HCT116 (cell line): ENCODE results near the gene SERPINA3. TPM values are rescaled to one million over a fixed set of nuclear protein-coding genes. Genes with fewer than 3 reads are reported as not detected.

ENCODE experiments used
- ATAC-seq: fragments of 200-7000 bp; cut with Tn5 transposase; 2 replicates; pipeline ENCODE4 v1.9.1; 2020; ENCODE audit warnings: mild to moderate bottlenecking, moderate library complexity
- BruUV-seq: library from RNA; stranded (reverse); fragments of 400-500 nt; replicated peaks from 2 replicates; lab custom pipeline; 2021; lab: Mats Ljungman, UMichigan
- CTCF ChIA-PET: fragments of 300-600 bp; sonication (Branson Sonifier 250); formaldehyde crosslinking; loops from one replicate; lab custom pipeline; 2021; ENCODE audit warnings: antibody characterized with exemption; lab: Charles Lee
- POLR2A ChIA-PET: fragments of 300-600, 350-600 bp; sonication (Branson Sonifier 250); formaldehyde crosslinking; loops from one replicate; lab custom pipeline; 2021; ENCODE audit warnings: antibody characterized with exemption; lab: Charles Lee
- RAD21 ChIA-PET, 2 experiments: fragments of 300-600 bp; sonication (Branson Sonifier 250); formaldehyde crosslinking; loops; one replicate each; lab custom pipeline; 2023; ENCODE audit warnings: low total read pairs in 2 of 2; ENCODE audit not compliant: uncharacterized antibody in 2 of 2, unreplicated experiment in 2 of 2, low non-redundant PET in 1 of 2; lab: Charles Lee
- DNase-seq: peaks from one replicate; pipeline ENCODE4 v3.0.0-alpha.2; 2010; ENCODE audit warnings: low read depth, low spot score
- H2AFZ ChIP-seq: fragments of 200-600 bp; shearing (Covaris generic), sonication (generic); 2 replicates; pipeline ENCODE4 v1.6.1; 2017; ENCODE audit warnings: low read depth, mixed run types, mixed read lengths, antibody characterized with exemption, low read length; ENCODE audit not compliant: poor library complexity, severe bottlenecking
- H3K27ac ChIP-seq: 2 replicates; pipeline ENCODE4 v1.5.1; 2012; ENCODE audit warnings: low read depth, low read length
- H3K27me3 ChIP-seq: fragments of 200-600 bp; sonication (generic); 2 replicates; pipeline ENCODE4 v1.6.1; 2016; ENCODE audit warnings: mixed run types, low read length, mixed read lengths; ENCODE audit not compliant: insufficient read depth
- H3K36me3 ChIP-seq, 2 experiments: fragments of 200-500 bp in 1 of 2; fragments of 200-600 bp in 1 of 2; sonication (Bioruptor generic) in 1 of 2; sonication (generic) in 1 of 2; 2 replicates each; pipeline versions ENCODE4 v1.5.1 to v1.6.1; 2014 to 2016; ENCODE audit warnings: low read length in 2 of 2, inconsistent platforms in 1 of 2, mixed read lengths in 1 of 2, mixed run types in 1 of 2; ENCODE audit not compliant: insufficient read depth in 2 of 2, control insufficient read depth in 1 of 2
- H3K4me1 ChIP-seq, 2 experiments: fragments of 200-600 bp in 1 of 2; sonication (generic) in 1 of 2; 2 replicates each; pipeline versions ENCODE4 v1.5.1 to v1.6.1; 2012 to 2017; ENCODE audit warnings: low read length in 2 of 2, inconsistent platforms in 1 of 2, mild to moderate bottlenecking in 1 of 2, mixed read lengths in 1 of 2, mixed run types in 1 of 2, moderate library complexity in 1 of 2; ENCODE audit not compliant: insufficient read depth in 2 of 2, control insufficient read depth in 1 of 2
- H3K4me2 ChIP-seq: fragments of 200-600 bp; sonication (generic); 2 replicates; pipeline ENCODE4 v1.6.1; 2017; ENCODE audit warnings: mixed run types, low read length, mixed read lengths
- H3K4me3 ChIP-seq, 2 experiments: fragments of 200-600 bp in 1 of 2; sonication (generic) in 1 of 2; replicated peaks in 1 of 2; 2 replicates each; pipeline ENCODE4 v1.5.1; 2011 to 2016; ENCODE audit warnings: low read length in 2 of 2, control low read depth in 1 of 2, low read depth in 1 of 2, mild to moderate bottlenecking in 1 of 2, mixed read lengths in 1 of 2, mixed run types in 1 of 2
- H3K79me2 ChIP-seq: fragments of 200-600 bp; sonication (generic); 2 replicates; pipeline ENCODE4 v1.6.1; 2017; ENCODE audit warnings: mild to moderate bottlenecking, mixed run types, low read length, moderate library complexity, mixed read lengths; ENCODE audit not compliant: insufficient read depth
- H3K9ac ChIP-seq: fragments of 200-600 bp; sonication (generic); 2 replicates; pipeline ENCODE4 v1.6.1; 2016; ENCODE audit warnings: low read length, mixed read lengths
- H3K9me2 ChIP-seq: fragments of 200-600 bp; sonication (generic), shearing (Covaris generic); 2 replicates; pipeline ENCODE4 v1.6.1; 2017; ENCODE audit warnings: mixed run types, mild to moderate bottlenecking, moderate library complexity; ENCODE audit not compliant: insufficient read depth
- H3K9me3 ChIP-seq, 2 experiments: fragments of 200-500 bp in 1 of 2; fragments of 200-600 bp in 1 of 2; sonication (Bioruptor generic) in 1 of 2; sonication (generic) in 1 of 2; 2 replicates each; pipeline ENCODE4 v1.6.1; 2014 to 2017; ENCODE audit warnings: low read length in 2 of 2, mixed read lengths in 2 of 2, inconsistent platforms in 1 of 2, low read depth in 1 of 2, mild to moderate bottlenecking in 1 of 2, mixed run types in 1 of 2, moderate library complexity in 1 of 2; ENCODE audit not compliant: control insufficient read depth in 1 of 2, insufficient read depth in 1 of 2
- H4K20me1 ChIP-seq: fragments of 200-600 bp; sonication (generic), shearing (Covaris generic); 2 replicates; pipeline ENCODE4 v1.6.1; 2017; ENCODE audit warnings: mixed run types, mild to moderate bottlenecking, moderate library complexity; ENCODE audit not compliant: insufficient read depth
- JUND ChIP-seq: IDR thresholded peaks from 2 replicates; pipeline ENCODE4 v1.6.1; 2012
- POLR2A ChIP-seq: IDR thresholded peaks from 2 replicates; pipeline ENCODE4 v1.7.0; 2011; ENCODE audit warnings: borderline replicate concordance; ENCODE audit not compliant: insufficient read depth, insufficient read length; ENCODE audit errors: extremely low read depth
- YY1 ChIP-seq: IDR thresholded peaks from 2 replicates; pipeline ENCODE4 v1.6.1; 2011; ENCODE audit warnings: low read length, low read depth, moderate library complexity, mild to moderate bottlenecking; ENCODE audit not compliant: insufficient replicate concordance; ENCODE audit errors: extremely low read depth
- intact Hi-C: fragments of 100-400 bp; cut with micrococcal nuclease; formaldehyde crosslinking; loops from 2 replicates; pipeline ENCODE4 v1.10.0; 2022
- total RNA-seq: library from RNA; stranded (reverse); gene quantifications from one replicate; pipeline ENCODE4 v1.2.1, GENCODE V29; 2021; ENCODE audit not compliant: unreplicated experiment
- TF ChIP-seq, protein P1 (sequence below): IDR thresholded peaks from 2 replicates; pipeline ENCODE4 v1.6.1; 2012; ENCODE audit warnings: low read depth
- TF ChIP-seq, protein P2 (sequence below): IDR thresholded peaks from 2 replicates; pipeline ENCODE4 v1.6.1; 2011; ENCODE audit warnings: mild to moderate bottlenecking, low read length, moderate library complexity; ENCODE audit not compliant: insufficient replicate concordance; ENCODE audit errors: extremely low read depth

The SERPINA3 gene
- total RNA-seq, 1 experiment from 2014 or later: 4.3 TPM

DNA sequence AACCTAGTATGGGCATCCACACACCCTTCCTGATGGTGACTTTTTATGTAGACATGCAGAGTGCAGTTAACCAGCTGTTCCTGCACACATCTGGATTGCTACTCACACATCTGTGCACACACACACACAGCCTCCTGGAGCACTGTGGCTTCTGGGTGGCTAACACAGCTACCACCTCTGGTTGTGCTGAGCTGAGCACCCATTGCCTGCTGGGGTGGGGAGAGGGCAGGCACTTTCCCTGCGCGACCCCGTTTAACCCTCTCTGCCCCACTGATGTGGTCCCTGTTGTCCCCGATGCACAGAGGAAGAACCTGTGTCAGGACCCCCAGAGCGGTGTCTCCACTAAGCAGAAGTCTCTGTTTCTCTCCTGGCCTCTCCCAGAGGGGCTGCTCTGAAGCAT lies 14.4 kb upstream of the SERPINA3 start:
- H3K9me3 ChIP-seq: no peaks in the 10 kb centered on the region
- no peaks in the 10 kb centered on the region for H3K36me3 ChIP-seq
- RAD21 ChIA-PET: no interaction called here
- no peak overlapping the region for H3K4me3 ChIP-seq
- H3K9ac ChIP-seq: no peak overlapping the region
- no TSS peak for BruUV-seq
- H3K27me3 ChIP-seq: no peaks in the 10 kb centered on the region
- TF ChIP-seq JUND (no peak), YY1 (no peak), POLR2A (no peak)
- TF ChIP-seq, protein P1, sequence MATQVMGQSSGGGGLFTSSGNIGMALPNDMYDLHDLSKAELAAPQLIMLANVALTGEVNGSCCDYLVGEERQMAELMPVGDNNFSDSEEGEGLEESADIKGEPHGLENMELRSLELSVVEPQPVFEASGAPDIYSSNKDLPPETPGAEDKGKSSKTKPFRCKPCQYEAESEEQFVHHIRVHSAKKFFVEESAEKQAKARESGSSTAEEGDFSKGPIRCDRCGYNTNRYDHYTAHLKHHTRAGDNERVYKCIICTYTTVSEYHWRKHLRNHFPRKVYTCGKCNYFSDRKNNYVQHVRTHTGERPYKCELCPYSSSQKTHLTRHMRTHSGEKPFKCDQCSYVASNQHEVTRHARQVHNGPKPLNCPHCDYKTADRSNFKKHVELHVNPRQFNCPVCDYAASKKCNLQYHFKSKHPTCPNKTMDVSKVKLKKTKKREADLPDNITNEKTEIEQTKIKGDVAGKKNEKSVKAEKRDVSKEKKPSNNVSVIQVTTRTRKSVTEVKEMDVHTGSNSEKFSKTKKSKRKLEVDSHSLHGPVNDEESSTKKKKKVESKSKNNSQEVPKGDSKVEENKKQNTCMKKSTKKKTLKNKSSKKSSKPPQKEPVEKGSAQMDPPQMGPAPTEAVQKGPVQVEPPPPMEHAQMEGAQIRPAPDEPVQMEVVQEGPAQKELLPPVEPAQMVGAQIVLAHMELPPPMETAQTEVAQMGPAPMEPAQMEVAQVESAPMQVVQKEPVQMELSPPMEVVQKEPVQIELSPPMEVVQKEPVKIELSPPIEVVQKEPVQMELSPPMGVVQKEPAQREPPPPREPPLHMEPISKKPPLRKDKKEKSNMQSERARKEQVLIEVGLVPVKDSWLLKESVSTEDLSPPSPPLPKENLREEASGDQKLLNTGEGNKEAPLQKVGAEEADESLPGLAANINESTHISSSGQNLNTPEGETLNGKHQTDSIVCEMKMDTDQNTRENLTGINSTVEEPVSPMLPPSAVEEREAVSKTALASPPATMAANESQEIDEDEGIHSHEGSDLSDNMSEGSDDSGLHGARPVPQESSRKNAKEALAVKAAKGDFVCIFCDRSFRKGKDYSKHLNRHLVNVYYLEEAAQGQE: no peak
- TF ChIP-seq, protein P2, sequence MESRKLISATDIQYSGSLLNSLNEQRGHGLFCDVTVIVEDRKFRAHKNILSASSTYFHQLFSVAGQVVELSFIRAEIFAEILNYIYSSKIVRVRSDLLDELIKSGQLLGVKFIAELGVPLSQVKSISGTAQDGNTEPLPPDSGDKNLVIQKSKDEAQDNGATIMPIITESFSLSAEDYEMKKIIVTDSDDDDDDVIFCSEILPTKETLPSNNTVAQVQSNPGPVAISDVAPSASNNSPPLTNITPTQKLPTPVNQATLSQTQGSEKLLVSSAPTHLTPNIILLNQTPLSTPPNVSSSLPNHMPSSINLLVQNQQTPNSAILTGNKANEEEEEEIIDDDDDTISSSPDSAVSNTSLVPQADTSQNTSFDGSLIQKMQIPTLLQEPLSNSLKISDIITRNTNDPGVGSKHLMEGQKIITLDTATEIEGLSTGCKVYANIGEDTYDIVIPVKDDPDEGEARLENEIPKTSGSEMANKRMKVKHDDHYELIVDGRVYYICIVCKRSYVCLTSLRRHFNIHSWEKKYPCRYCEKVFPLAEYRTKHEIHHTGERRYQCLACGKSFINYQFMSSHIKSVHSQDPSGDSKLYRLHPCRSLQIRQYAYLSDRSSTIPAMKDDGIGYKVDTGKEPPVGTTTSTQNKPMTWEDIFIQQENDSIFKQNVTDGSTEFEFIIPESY: no peak
- H4K20me1 ChIP-seq: no peaks in the 10 kb centered on the region
- no peak overlapping the region for H2AFZ ChIP-seq
- H3K79me2 ChIP-seq: no peaks in the 10 kb centered on the region
- H3K9me2 ChIP-seq: no peaks in the 10 kb centered on the region
- H3K4me2 ChIP-seq: no peak overlapping the region
- H3K27ac ChIP-seq: no peak overlapping the region
- CTCF ChIA-PET: interaction anchor here (0.6 to 2.1 kb wide), 2 partner anchors 72 to 164 kb away, joined by 7 to 8 read pairs; no protein-coding TSS in a partner anchor
- peaks cover 36 to 48% of the 10 kb centered on the region in 2 experiments for H3K4me1 ChIP-seq
- DNase-seq (no peak), ATAC-seq (no peak)
- intact Hi-C loops: no loop called here
- POLR2A ChIA-PET: interaction anchor here (1.1 to 3.3 kb wide), 2 partner anchors 13 to 17 kb away, joined by 3 to 32 read pairs; partner anchors contain the start of gene SERPINA5
